HepG2 (cell line): Measurements from ENCODE around the gene FBLL1.

Source experiments
- BATF2 ChIP-seq: sonication (generic); formaldehyde crosslinking; IDR thresholded peaks from 2 replicates; pipeline ENCODE4 v1.8.0; 2022; ENCODE audit warnings: mild to moderate bottlenecking, missing genetic modification reagents, moderate library complexity
- CHD2 ChIP-seq: IDR thresholded peaks from 2 replicates; pipeline ENCODE4 v1.6.1; 2011; ENCODE audit warnings: low read depth, low read length, improper control_type of control experiment
- HDAC2 ChIP-seq: sonication (generic); formaldehyde crosslinking; IDR thresholded peaks from 2 replicates; pipeline ENCODE4 v1.4.0; 2020; ENCODE audit warnings: missing genetic modification reagents
- HMG20B ChIP-seq: conservative IDR thresholded peaks from 2 replicates; pipeline ENCODE4 v1.6.1; 2016; ENCODE audit warnings: missing genetic modification reagents, missing compliant biosample characterization
- IRF2 ChIP-seq: IDR thresholded peaks from 2 replicates; pipeline ENCODE4 v1.6.1; 2018; ENCODE audit warnings: missing genetic modification reagents, missing compliant biosample characterization
- JDP2 ChIP-seq: sonication (generic); formaldehyde crosslinking; IDR thresholded peaks from 2 replicates; pipeline ENCODE4 v1.8.1; 2022; ENCODE audit warnings: missing genetic modification reagents, borderline replicate concordance
- NFE2L2 ChIP-seq: fragments of 150-350 bp; IDR thresholded peaks from 2 replicates; pipeline ENCODE4 v1.6.1; 2014; ENCODE audit warnings: low read length
- PHF20 ChIP-seq: sonication (generic); formaldehyde crosslinking; IDR thresholded peaks from 2 replicates; pipeline ENCODE4 v1.5.0; 2020; ENCODE audit warnings: mild to moderate bottlenecking, missing genetic modification reagents
- PHF21A ChIP-seq: sonication (generic); formaldehyde crosslinking; IDR thresholded peaks from 2 replicates; pipeline ENCODE4 v1.5.0; 2020; ENCODE audit warnings: mild to moderate bottlenecking, missing genetic modification reagents
- PLSCR1 ChIP-seq: sonication (generic); formaldehyde crosslinking; IDR thresholded peaks from 2 replicates; pipeline ENCODE4 v1.5.0; 2020; ENCODE audit warnings: missing genetic modification reagents, mild to moderate bottlenecking, borderline replicate concordance
- SPEN ChIP-seq: sonication (generic); formaldehyde crosslinking; IDR thresholded peaks from 2 replicates; pipeline ENCODE4 v1.5.1; 2020; ENCODE audit warnings: low read depth, mild to moderate bottlenecking, missing genetic modification reagents
- ZNF512 ChIP-seq: sonication (generic); formaldehyde crosslinking; IDR thresholded peaks from 2 replicates; pipeline ENCODE4 v1.4.0; 2020; ENCODE audit warnings: mild to moderate bottlenecking, missing genetic modification reagents
- ZNF678 ChIP-seq: sonication (generic); formaldehyde crosslinking; IDR thresholded peaks from 2 replicates; pipeline ENCODE4 v1.4.0; 2020; ENCODE audit warnings: mild to moderate bottlenecking, missing genetic modification reagents
- ZNF816 ChIP-seq: sonication (generic); formaldehyde crosslinking; IDR thresholded peaks from 2 replicates; pipeline ENCODE4 v1.8.0; 2022; ENCODE audit warnings: missing genetic modification reagents, mild to moderate bottlenecking, borderline replicate concordance

GRCh38 chr5:168580227-168580508 lies 51.1 kb downstream of the FBLL1 start:
- TF ChIP-seq SPEN (CRISPR knock-in tag) (no peak), JDP2 (no peak), HMG20B (CRISPR knock-in tag) (no peak), NFE2L2 (no peak), ZNF678 (CRISPR knock-in tag) (no peak), PHF21A (CRISPR knock-in tag) (no peak), ZNF512 (no peak), BATF2 (CRISPR knock-in tag) (no peak), IRF2 (no peak), ZNF816 (CRISPR knock-in tag) (no peak), PLSCR1 (CRISPR knock-in tag) (no peak), HDAC2 (no peak), CHD2 (no peak), PHF20 (CRISPR knock-in tag) (no peak)
